WI38 (cell line): ENCODE measurements around the gene CHRNA4.

ENCODE experiments used
- H3K4me3 ChIP-seq: 2 replicates; pipeline ENCODE4 v1.5.1; 2011; ENCODE audit warnings: low read depth, mild to moderate bottlenecking, control low read depth, low read length
- TF ChIP-seq, protein P1 (sequence below): IDR thresholded peaks from 2 replicates; pipeline ENCODE4 v1.5.1; 2012; ENCODE audit warnings: low read depth, mild to moderate bottlenecking, control low read depth, low read length

Gene CHRNA4

DNA sequence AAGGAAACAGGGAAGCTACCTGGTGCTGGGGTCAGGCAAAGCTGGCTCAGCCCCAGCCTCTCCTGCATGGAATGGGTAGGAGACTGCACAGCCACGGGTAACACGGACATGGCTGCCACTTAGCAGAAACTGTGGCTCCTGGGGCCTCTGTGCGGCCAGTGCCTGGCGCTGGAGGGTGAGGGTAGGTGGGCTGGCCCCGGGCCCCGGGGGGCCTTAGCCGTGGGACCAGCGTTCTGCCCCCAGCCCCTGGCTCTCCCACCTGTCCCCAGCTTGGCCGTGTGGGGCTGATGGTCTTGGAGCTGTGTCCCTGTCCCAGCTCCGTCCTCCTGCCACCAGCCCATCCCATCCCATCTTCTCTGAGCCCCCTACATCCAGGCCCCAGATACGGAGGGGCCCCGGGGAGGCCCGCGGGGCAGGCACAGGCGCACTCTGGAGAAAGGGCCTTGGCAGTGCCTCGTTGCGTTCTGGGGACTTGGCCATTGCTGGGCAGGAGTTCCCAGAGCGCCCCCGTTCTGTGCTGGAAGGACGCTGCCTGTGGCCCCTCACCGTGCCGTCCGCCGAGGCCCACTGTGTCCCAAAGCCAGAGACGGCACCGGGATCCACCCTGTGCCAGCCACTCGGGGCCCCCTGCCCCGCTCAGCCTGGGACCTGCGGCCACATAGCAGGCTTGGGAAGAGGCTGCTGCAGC, 12.2 kb downstream of the CHRNA4 start:
- TF ChIP-seq, protein P1, sequence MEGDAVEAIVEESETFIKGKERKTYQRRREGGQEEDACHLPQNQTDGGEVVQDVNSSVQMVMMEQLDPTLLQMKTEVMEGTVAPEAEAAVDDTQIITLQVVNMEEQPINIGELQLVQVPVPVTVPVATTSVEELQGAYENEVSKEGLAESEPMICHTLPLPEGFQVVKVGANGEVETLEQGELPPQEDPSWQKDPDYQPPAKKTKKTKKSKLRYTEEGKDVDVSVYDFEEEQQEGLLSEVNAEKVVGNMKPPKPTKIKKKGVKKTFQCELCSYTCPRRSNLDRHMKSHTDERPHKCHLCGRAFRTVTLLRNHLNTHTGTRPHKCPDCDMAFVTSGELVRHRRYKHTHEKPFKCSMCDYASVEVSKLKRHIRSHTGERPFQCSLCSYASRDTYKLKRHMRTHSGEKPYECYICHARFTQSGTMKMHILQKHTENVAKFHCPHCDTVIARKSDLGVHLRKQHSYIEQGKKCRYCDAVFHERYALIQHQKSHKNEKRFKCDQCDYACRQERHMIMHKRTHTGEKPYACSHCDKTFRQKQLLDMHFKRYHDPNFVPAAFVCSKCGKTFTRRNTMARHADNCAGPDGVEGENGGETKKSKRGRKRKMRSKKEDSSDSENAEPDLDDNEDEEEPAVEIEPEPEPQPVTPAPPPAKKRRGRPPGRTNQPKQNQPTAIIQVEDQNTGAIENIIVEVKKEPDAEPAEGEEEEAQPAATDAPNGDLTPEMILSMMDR = no peak
- H3K4me3 ChIP-seq = no peak overlapping the region

DNA sequence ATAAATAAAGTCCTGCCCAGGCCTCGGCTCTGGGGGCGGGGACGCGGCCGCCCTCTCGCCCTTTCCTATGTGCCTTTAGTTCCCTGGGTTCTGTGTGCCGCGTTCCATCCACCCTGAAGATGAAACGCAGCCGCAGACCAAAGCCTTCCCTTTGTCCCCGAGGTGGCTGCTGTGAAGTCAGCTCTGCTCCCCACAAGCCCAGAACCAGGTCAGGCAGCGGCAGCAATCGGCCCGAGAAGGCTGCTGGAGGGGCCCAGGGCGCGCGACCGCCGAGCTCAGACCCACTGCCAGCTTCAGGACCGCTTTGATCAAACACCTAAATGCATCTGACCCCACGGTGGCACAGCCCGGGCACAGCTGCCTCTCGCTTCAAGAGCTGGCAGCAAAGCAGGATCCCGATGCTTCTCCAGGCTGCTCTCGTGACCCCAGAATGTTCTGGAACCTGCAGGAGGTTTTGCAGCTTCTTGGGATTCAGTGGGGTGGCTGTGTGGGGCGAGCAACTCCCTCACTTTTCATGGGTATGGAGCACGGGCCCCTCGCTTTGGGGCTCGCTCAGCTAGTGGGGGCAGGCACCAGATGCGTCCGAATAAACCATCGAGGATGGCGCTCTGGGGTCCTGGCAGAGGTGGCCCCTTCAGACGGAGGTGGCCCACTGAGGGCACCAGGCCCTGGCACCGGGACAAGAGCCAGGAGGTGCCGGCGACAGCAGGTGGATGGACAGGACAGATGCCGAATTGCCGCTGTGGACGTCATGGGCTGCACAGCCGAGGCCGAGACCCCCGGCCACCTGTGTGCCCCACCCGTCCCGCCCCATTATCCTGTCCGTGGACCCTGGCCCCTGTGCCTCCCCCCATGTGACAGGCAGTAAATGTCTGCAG, 13.0 kb downstream of the CHRNA4 start:
- no peak overlapping the region for H3K4me3 ChIP-seq
- TF ChIP-seq, protein P1 = no peak

DNA sequence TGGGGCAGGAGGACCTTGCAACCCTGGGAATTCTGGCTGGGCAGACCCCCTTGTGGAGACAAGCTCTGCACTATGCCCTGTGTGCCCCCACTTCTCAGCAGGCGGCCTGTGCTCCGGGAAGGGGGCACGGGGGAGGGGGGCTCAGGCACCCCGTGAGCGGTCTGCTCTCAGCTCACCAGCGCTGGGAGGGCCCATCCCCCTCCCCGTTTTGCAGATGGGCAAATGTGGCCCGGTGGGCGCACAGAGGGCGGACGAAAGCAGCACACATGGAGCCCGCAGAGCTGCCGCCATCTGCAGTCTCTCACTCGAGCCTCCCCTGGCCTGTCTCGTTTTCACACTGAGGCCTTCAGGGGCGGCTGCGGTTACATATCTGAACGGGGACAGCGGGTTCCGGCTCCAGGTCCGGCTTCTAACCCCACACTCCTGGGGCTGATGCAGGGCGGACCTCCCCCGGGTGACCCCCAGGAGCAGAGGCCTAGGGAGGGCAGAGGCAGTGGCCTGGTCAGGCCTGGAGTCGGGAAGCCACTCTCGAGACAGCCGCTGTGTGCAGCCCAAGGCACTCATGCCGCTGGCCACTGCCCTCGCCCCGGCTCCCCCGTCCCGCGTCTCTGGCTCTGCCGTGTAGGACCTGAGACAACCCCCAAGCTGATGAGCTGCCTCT, 13.9 kb downstream of the CHRNA4 start:
- TF ChIP-seq, protein P1 = no peak
- H3K4me3 ChIP-seq = no peak overlapping the region

DNA sequence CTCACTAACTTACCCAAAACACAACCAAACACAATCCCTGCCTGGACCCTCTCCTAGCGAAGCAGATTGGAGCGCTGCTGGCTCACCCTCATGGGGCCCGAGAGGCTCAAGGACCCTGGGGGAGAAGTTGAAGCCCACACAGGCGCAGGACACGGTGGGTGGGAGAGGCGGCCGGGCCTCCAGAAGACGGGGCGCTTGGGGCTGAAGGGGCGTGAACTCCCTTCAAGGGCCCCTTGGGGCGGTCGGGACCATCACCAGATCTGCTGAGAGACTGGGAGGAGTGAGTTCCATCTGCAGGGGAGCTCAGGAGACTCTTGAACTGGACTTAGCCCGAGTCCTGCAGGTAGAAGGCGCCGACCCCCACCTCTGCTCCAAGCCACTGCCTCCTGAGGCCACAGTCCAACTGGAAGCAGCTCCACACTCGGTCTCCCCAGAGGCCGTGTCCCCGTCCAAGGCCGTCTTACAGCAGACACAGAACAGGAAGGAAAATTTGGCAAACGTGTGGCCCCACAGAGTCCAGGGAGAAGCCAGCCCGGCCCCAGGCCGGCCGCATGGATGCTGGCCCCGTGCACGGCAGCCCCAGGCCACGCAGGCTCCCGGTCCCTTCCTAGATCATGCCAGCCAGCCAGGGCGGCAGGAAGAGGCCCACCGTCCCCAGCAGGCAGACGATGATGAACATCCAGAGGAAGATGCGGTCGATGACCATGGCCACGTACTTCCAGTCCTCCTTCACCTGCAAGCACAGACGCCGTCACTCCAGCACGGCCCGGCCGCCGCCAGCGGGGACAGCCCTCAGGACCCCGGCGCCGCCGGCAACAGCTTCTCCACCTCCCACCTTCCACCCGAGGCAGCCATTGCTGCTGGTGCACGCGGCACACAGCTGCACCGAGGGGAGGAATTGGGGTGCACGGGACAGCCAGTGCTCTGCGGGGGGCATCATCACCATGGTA, 14.7 kb downstream of the CHRNA4 start:
- no peak overlapping the region for H3K4me3 ChIP-seq
- TF ChIP-seq, protein P1 = no peak

DNA sequence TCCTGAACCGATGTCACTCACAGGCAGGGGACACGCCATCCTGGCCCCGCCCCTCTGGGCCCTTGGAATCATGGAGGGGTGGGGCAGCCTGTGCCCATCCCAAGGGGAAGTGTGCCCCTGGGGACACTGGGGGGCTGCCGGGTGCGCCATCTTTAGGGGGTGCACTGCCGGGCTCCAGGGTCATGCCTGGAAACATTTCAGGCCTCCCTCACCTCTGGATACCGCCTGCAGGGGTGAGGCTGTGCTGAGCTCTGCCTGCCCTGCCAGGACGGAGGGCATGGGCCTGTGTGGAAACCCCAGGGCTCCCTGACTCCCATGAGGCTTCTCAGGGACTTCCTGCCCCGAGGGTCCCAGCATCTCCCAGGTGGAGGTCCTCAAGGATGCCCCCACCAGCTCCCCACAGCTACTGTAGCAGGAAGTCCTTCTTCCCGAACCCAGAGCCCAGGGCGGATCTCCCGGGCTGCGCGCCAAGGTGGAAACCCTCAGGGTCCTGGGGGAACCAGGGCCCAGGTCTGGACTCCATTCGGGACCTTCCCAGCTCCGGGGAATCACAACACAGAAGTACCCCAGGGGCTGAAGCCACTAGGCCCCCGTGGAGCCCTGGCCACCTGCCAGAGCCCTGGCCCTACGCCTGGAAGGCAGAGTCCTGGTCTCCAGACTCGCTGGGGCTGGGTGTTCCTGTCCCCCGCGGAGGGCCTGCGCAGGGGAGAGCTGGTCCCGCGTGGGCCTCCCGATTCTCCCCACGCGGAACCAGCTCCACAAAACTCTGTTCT, 15.6 kb downstream of the CHRNA4 start:
- no peak overlapping the region for H3K4me3 ChIP-seq
- TF ChIP-seq, protein P1 = no peak
